Liver (tissue), 3 donors: ENCODE data around the gene SURF2.
"Not testable (repeated sequence)": the region's sequence is repeated elsewhere in the genome, so short reads cannot be mapped to it uniquely, and the experiment has no call there.

Experiments
- FOXA1 ChIP-seq: IDR thresholded peaks from 2 replicates; pipeline ENCODE4 v1.6.1; 2016; ENCODE audit warnings: antibody characterized with exemption
- GABPA ChIP-seq, 2 donors: IDR thresholded peaks in 1 of 2; conservative IDR thresholded peaks in 1 of 2; 2 replicates each; pipeline ENCODE4 v1.6.1; 2016; ENCODE audit warnings: antibody characterized with exemption in 2 of 2, mild to moderate bottlenecking in 1 of 2, moderate library complexity in 1 of 2
- TF ChIP-seq, protein P1 (sequence below): fragments of 150-350 bp; IDR thresholded peaks from 2 replicates; pipeline ENCODE4 v1.5.1; 2017; ENCODE audit warnings: improper control_type of control experiment, low read depth, low read length; ENCODE audit not compliant: missing input control
- donor health status: healthy.
- donor health status: healthy.

DNA sequence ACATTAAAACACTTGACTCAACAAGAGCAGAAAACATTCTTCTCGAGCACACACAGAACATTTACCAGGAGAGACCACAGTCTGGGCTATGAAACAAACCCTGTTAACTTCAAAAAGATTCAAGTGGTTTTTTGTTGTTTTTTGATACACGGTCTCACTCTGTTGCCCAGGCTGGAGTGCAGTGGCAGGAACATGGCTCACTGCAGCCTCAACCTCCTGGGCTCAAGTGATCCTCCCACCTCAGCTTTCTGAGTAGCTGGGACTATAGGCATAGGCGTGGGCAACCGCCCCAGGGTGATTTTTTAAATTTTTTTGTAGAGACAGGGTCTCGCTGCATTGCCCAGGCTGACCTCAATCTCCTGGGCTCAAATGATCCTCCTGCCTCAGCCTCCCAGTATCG, 29.3 kb upstream of the SURF2 start:
- TF ChIP-seq, protein P1, sequence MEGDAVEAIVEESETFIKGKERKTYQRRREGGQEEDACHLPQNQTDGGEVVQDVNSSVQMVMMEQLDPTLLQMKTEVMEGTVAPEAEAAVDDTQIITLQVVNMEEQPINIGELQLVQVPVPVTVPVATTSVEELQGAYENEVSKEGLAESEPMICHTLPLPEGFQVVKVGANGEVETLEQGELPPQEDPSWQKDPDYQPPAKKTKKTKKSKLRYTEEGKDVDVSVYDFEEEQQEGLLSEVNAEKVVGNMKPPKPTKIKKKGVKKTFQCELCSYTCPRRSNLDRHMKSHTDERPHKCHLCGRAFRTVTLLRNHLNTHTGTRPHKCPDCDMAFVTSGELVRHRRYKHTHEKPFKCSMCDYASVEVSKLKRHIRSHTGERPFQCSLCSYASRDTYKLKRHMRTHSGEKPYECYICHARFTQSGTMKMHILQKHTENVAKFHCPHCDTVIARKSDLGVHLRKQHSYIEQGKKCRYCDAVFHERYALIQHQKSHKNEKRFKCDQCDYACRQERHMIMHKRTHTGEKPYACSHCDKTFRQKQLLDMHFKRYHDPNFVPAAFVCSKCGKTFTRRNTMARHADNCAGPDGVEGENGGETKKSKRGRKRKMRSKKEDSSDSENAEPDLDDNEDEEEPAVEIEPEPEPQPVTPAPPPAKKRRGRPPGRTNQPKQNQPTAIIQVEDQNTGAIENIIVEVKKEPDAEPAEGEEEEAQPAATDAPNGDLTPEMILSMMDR, result not testable (repeated sequence)
- TF ChIP-seq GABPA (IDR thresholded peaks at IDR 0.05 in 1 of 2, conservative IDR thresholded peaks at IDR 0.05 in 1 of 2); FOXA1: not testable (repeated sequence)
